Limb (tissue), 2 donors: Measurements from ENCODE around the gene AMDHD1.

Source experiments
- DNase-seq, 2 donors: peaks; one replicate each; pipeline ENCODE4 v3.0.0-alpha.2; 2016; ENCODE audit errors: extremely low spot score in 2 of 2

AMDHD1 gene, protein sequence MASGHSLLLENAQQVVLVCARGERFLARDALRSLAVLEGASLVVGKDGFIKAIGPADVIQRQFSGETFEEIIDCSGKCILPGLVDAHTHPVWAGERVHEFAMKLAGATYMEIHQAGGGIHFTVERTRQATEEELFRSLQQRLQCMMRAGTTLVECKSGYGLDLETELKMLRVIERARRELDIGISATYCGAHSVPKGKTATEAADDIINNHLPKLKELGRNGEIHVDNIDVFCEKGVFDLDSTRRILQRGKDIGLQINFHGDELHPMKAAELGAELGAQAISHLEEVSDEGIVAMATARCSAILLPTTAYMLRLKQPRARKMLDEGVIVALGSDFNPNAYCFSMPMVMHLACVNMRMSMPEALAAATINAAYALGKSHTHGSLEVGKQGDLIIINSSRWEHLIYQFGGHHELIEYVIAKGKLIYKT

DNA sequence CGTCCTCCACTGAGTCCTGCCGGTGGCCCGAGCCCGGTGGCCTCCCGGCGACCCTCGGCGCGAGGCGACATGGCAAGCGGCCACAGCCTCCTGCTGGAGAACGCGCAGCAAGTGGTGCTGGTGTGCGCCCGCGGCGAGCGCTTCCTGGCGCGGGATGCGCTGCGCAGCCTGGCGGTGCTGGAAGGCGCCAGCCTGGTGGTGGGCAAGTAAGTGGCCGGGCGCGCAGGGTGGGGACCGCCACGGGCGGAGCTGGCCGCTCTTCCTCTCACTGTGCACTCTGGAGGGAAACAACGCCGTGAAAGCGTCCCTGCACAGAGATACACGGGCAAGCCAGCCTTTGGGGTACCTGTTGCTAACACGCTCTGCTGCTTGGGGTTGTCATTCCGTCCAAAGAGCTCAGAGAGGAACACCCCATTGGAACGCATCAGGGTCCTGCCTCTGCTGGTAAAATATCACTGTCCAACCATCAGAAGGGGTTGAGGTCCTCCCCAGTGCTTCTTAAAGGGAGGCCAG, at the start of gene AMDHD1:
Gene AMDHD1, plus strand, starts transcription at position 2 of the 513 bp plus-strand sequence. Its CDS starts 68 bp downstream, at position 70.
- DNase-seq: peak in 1 of 2 donors; percentile 28

GRCh38 chr12:95896846-95897245, 46.3 kb upstream of the AMDHD1 start:
- no peak for DNase-seq

DNA sequence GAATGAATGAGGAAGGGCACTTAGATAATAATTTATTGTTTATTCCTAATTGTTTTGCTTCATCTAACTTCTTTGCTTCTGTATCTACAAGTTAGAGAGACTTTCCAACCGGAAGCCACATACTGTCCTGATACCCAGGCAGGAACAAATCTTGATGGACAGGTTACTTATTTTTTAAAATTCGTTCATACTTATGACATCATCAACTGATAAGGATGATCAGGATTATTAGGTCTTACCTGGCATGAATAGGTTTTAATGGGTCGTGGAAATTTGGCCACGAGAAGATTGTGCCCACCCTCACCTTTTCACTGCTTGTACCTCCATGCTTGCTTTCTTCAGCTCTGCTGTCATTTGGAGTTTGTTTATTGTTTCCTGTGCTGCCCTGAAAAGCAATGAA, 45.0 kb upstream of the AMDHD1 start:
- no peak for DNase-seq

DNA sequence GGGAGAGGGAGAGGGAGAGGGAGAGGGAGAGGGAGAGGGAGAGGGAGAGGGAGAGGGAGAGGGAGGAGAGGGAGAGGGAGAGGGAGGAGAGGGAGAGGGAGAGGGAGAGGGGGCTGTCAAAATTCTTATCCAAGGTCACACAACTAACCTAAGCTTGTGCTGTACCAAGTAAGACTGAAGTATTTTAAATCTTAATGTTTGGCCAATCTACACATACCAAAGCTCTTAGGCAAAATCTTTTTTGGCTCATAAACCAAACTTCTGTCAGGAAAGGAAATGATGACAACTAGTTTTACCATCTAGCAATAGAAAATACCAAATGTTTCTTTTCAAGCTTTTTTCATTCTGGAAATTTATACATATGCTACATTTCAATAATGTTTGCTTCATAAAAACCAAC, 34.6 kb upstream of the AMDHD1 start:
- DNase-seq: no peak

DNA sequence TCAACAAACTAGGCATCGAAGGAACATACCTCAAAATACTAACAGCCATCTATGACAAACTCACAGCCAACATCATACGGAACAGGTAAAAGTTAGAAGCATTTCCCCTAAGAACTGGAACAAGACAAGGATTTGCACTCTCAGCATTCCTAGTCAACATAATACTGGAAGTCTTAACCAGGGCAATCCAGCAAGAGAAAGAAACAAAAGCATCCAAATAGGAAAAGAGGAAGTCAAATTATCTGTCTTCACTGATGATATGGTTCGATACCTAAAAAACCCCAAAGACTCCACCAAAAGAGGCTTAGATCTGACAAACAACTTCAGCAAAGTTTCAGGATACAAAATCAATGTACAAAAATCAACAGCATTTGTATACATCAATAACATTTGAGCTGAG, 33.3 kb upstream of the AMDHD1 start:
- DNase-seq: no peak

- DNase-seq: peak in 1 of 2 donors; percentile 17
These were observed 24.7 kb upstream of the AMDHD1 start for GRCh38 chr12:95918194-95918993.

DNA sequence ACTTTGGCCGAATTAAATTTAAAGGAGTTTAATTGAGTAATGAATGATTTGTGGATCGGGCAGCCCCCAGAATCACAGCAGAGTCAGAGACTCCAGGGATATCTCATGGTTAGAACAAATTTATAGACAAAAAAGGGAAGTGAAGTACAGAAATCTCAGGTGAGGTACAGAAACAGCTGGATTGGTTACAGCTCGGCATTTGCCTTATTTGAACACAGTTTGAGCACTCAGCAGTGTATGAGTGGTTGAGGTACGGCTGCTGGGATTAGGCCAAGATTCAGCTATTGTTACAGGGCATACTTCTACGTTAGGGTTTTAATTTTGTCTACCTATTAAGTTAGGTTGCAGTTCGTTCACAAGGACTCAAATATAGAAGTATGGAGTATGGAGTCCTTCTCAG, 24.0 kb upstream of the AMDHD1 start:
- DNase-seq: no peak

DNA sequence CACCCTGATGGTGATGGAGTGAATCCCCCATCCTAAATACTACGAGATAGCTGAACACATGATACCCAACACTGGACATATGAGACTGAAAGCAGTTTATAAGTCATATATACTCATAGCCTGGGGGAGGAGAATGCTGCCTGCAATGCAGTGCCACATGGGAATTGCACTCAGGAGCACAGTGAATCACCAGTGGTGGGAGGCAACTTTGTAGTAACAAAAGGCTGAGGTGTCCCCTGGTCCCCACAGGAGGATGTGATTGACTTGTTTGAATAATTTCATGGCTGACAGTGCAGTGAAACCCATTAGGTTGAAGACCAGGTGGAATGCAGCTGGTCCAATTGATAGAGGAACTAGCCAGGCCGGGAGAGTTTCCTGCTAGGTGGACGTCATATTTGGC, 20.9 kb upstream of the AMDHD1 start:
- DNase-seq: no peak

DNA sequence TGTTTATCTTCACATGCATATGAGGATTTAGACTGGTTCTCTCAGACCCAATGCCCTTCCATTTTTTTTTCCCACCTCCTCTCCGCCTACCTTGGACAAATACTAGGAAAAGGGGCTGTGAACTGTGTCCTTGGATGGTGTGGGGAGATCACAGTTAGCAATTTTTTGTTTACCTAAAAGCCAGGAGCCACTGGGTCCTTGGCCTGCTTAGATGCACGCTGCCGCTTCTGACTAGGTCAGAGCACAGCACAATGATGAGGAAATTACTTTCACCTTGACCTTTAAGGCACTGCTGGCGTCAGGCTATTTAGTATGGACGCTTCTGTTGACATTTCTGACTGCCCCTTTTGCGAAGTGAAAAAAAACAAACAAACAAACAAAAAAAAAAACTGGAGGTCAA, 2.6 kb upstream of the AMDHD1 start:
- DNase-seq: no peak

- DNase-seq: peak in 1 of 2 donors; percentile 6
These were observed 1.0 kb upstream of the AMDHD1 start for GRCh38 chr12:95942101-95942523.

DNA sequence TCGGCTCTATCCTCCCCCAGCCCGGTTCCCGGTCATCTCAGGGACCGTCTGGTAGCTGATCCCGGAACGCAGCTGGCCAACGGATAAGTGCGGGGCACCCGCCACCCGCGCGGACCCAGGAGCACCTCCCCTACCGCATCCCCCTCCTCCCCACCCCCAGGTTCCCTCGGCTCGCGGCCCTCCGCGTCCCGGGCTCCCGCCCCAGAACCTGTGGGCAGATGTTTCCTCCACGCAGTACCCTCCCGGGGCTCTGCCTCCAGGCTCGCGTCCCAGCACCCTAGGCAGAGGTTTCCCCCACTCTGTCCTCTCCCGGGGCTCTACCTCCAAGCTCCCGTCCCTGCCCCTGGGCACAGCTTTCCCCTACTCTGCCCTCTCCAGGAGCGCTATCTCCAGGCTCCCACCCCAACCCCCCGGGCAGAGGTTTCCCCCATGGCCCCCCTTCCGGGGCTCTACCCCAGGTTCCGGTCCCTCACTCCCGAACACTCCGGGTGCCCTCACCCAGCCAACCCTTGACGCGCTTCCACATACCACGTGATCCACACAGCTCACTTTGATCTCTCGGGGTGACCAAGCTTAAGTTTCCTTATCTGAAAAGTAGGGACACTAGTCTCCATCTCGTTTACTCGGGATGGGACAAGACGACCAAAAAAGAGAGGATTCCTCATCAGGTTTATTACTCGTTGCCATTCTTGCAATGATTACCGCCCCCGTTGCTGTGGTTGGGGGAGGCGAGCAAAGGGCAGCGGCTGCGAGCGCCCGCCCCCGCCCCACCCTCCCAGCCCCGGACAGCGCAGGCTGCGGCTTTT, 404 bp upstream of the AMDHD1 start, which contains the start of gene CCDC38:
Gene CCDC38, minus strand, starts transcription at position 91 of the 806 bp plus-strand sequence. CDS start 6,105 bp downstream, outside the sequence.
- DNase-seq: peak; percentile 48 to 75

DNA sequence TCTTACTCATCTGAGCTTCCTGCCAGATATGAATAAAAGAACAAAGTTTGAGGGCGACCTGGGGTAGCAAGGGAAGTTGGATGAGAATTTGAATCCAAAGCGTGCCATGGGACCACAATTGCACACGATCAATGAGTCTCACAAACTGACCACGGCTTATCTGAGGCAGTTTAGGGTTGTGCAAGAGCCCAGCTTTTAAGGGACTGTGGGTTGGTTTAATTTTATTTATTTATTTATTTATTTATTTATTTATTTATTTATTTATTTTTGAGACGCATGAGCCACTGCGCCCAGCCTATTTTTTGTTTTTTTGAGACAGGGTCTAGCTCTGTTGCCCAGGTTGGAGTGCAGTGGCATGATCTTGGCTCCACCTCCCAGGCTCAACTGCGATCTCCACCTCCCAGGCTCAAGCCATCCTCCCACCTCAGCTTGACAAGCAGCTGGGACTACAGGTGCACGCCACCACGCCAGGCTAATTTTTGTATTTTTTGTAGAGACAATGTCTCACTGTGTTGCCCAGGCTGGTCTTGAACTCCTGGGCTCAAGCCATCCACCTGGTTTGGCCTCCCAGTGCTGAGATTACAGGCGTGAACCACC, 1.1 kb downstream of the AMDHD1 start:
- DNase-seq: no peak

DNA sequence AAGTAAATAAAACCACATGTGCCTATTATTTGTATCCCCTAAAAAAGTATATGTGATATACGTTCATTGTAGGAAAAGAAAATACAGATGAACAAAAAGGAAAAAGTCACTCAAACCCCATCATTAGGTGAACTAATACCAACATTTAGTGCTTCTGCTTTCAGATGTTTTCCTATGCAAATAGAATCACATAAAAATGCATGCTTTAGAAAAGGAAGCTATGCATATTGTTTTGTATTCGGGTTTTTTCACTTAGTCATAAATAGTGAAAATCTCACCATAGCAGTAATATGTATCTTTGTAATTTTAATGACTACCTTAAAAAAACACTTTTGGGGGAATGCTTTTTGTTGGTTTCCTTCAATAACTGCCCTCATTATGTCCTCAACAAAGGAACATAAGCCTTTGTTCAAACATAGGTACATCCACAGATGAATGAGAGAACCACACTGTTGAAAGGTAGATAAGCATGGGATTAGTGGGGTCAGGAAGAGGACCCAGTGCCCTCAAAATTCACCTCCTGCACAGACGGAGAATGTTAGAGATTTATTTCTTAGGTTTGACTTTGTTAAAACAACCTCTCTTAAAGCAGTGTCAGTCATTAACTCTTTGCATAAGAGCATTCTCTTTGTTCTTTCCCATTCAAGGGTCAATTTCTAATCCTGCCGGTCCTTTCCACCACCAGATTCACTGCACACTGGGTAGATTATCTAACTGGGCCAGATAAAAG, 6.5 kb downstream of the AMDHD1 start:
- DNase-seq: no peak

- no peak for DNase-seq
These were observed 8.4 kb downstream of the AMDHD1 start for GRCh38 chr12:95951515-95951914.

DNA sequence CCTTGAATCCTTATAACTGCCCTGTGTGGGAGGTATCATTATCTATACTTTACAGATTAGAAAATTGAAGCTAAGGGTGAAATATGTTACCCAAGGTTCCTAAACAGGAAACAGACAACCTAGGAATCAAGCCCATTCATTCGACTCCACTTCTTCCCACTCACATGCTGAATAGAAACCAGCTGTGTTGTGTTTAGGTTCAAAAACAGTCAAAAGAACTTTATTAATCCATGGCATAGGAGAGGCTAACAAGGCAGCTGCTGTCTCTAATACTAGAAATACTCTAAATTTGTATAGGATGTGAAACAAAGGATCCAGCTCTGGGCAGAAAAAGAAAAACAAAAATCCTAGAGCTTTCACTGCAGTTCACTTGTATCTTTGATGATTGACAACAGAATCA, 9.9 kb downstream of the AMDHD1 start:
- no peak for DNase-seq

DNA sequence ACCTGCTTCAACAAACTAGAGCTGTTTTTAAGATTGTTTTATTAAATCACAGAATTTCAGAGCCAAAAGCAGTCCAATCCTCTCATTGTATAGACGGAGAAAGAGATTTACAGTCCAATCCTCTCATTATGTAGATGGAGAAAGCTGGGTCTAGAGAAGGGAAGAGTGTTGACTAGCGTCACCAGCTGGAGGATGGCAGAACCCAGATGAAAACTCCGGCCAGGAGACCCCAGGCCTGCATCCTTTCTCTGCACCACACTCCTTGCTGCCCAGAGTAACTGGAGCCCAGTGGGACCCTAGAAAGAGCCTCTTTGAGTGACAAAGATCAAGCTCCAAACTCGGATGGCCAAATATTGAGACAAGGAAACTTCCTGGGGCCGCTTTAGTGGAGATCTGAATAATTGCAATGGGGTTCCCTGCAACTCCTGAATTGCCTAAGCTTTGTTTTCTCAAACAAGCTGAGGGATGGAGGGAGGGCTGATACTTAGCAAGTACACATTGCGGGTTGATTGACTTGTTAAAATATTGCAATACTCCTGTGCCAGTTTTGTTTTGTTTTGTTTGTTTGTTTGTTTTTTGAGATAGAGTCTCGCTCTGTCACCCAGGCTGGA, 12.5 kb downstream of the AMDHD1 start:
- DNase-seq: no peak

DNA sequence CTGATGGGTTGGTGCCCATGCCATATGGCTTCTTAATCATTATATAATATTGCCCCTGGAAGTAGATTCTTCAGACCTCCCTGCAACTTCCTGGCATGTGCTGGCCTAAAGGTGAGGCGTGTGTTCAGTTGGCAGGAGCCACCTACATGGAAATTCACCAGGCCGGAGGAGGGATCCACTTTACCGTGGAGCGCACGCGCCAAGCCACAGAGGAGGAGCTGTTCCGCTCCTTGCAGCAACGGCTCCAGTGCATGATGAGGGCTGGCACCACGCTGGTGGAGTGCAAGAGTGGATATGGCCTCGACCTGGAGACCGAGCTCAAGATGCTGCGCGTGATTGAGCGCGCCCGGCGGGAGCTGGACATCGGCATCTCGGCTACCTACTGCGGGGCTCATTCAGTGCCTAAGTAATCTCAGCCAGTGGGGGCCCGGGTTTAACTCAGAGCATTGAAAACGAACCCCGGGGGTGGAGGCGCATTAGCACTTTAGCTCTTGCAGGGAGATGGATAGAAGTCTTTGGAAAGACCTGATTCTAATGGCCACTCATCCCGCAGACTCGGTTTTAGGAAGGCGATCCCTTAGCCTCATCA, 13.5 kb downstream of the AMDHD1 start:
- DNase-seq: no peak

DNA sequence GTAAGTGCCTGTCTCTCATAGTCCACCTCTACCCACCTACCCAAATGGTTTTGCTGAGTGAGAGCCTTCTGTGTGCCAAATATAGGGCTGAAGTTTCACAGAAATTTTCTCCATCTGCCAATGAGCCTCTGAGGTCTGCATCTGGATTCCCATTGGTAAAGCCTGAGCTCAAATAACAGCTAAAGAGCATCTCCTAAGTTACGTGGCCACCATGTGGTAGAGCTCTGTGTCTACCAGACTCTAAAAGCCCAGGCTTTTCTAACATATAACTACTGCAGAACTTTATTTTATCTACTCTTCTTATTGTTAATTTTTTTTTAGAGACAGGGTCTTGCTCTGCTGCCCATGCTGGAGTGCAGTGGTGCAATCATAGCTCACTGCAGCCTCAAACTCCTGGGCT, 16.0 kb downstream of the AMDHD1 start:
- no peak for DNase-seq

GRCh38 chr12:95960241-95960640, 17.1 kb downstream of the AMDHD1 start:
- no peak for DNase-seq
